ENCODE measurements around the gene EGFL7. TPM values are rescaled to one million over a fixed set of nuclear protein-coding genes. Genes with fewer than 3 reads are reported as not detected.

EGFL7 gene
- total RNA-seq, 4 donors from 2014 or later: 38.4 to 143 (median 81.6) TPM

- 87 to 89% methylated on average over 5 to 16 of the region's 16 CpGs for WGBS, 2 donors
- Histone ChIP-seq H3K4me3 (replicated peaks in 1 of 3) (no peak overlapping the region), H3K27me3 (no peaks in the 10 kb centered on the region), H3K4me1 (peaks cover 21 to 32% of the 10 kb centered on the region in 2 donors), H3K36me3 (no peaks in the 10 kb centered on the region), H3K9me3 (no peaks in the 10 kb centered on the region), H3K27ac (no peak overlapping the region)
- intact Hi-C loops (cut with DNase I): no loop called here
- TF ChIP-seq POLR2A (IDR thresholded peaks at IDR 0.05): no peak
- no peak for DNase-seq
Measured at GRCh38 chr9:136683173-136683745, 20.5 kb downstream of the EGFL7 start.

GRCh38 chr9:136683755-136684154, 21.0 kb downstream of the EGFL7 start:
- TF ChIP-seq POLR2A (IDR thresholded peaks at IDR 0.05) (no peak), CTCF (IDR thresholded peaks at IDR 0.05) (no peak)

GRCh38 chr9:136684339-136684738, 21.6 kb downstream of the EGFL7 start:
- WGBS, 2 donors: 84% methylated on average over 5 to 10 of the region's 15 CpGs
- Histone ChIP-seq H3K36me3 (no peaks in the 10 kb centered on the region), H3K4me1 (peaks cover 21 to 43% of the 10 kb centered on the region in 2 donors), H3K9me3 (no peaks in the 10 kb centered on the region), H3K27me3 (no peaks in the 10 kb centered on the region), H3K4me3 (replicated peaks in 1 of 3) (no peak overlapping the region), H3K27ac (no peak overlapping the region)
- intact Hi-C loops (cut with DNase I): no loop called here
- TF ChIP-seq CTCF (IDR thresholded peaks at IDR 0.05): no peak
- TF ChIP-seq POLR2A (IDR thresholded peaks at IDR 0.05): no peak
- DNase-seq: no peak

More at GRCh38 chr9:136683755-136684154, 21.0 kb downstream of the EGFL7 start:
- intact Hi-C loops (cut with DNase I): no loop called here
- H3K9me3 ChIP-seq: no peaks in the 10 kb centered on the region
- peaks cover 21 to 37% of the 10 kb centered on the region in 2 donors for H3K4me1 ChIP-seq
- DNase-seq: no peak
- 89 to 95% methylated on average over 3 to 14 of the region's 14 CpGs for WGBS, 2 donors
- no peaks in the 10 kb centered on the region for H3K27me3 ChIP-seq
- H3K36me3 ChIP-seq: no peaks in the 10 kb centered on the region
- no peak overlapping the region for H3K4me3 ChIP-seq (replicated peaks in 1 of 3)
- H3K27ac ChIP-seq: no peak overlapping the region

- TF ChIP-seq POLR2A (IDR thresholded peaks at IDR 0.05) (no peak), CTCF (IDR thresholded peaks at IDR 0.05) (no peak)
- no peaks in the 10 kb centered on the region for H3K36me3 ChIP-seq
- H3K4me3 ChIP-seq (replicated peaks in 1 of 3): no peak overlapping the region
- no peaks in the 10 kb centered on the region for H3K27me3 ChIP-seq
- intact Hi-C loops (cut with DNase I): no loop called here
- H3K27ac ChIP-seq: no peak overlapping the region
- WGBS, 2 donors: 87 to 91% methylated on average over 14 to 15 of the region's 15 CpGs
- H3K4me1 ChIP-seq: peaks cover 21 to 46% of the 10 kb centered on the region in 2 donors
- H3K9me3 ChIP-seq: no peaks in the 10 kb centered on the region
- DNase-seq: no peak
Measured at GRCh38 chr9:136684799-136685198, 22.1 kb downstream of the EGFL7 start.

GRCh38 chr9:136685216-136685615, 22.5 kb downstream of the EGFL7 start:
- 80% methylated on average over 1 of the region's 7 CpGs; no CpG with 5 or more reads in 1 of the 2 donors for WGBS, 2 donors
- Histone ChIP-seq H3K4me3 (replicated peaks in 1 of 3) (no peak overlapping the region), H3K27ac (no peak overlapping the region), H3K9me3 (no peaks in the 10 kb centered on the region), H3K36me3 (no peaks in the 10 kb centered on the region), H3K27me3 (no peaks in the 10 kb centered on the region), H3K4me1 (peaks cover 26 to 48% of the 10 kb centered on the region in 2 donors)
- intact Hi-C loops (cut with DNase I): no loop called here
- TF ChIP-seq POLR2A (IDR thresholded peaks at IDR 0.05): no peak
- TF ChIP-seq CTCF (IDR thresholded peaks at IDR 0.05): no peak
- no peak for DNase-seq
